Neural progenitor cell (in vitro differentiated cells): ENCODE data around the gene SAV1. TPM values are rescaled to one million over a fixed set of nuclear protein-coding genes. Genes with fewer than 3 reads are reported as not detected.

Experiments used
- DNase-seq: peaks from one replicate; pipeline ENCODE4 v3.0.0-alpha.2; 2016; ENCODE audit warnings: low spot score
- H2AFZ ChIP-seq: fragments of 200-600 bp; sonication (generic); replicated peaks from 2 replicates; pipeline ENCODE4 v1.6.1; 2016; ENCODE audit warnings: antibody characterized with exemption
- H3F3A ChIP-seq: fragments of 200-600 bp; sonication (generic); 2 replicates; pipeline ENCODE4 v1.6.1; 2016; ENCODE audit warnings: antibody characterized with exemption, low read depth
- H3K27ac ChIP-seq: fragments of 200-600 bp; sonication (generic); 2 replicates; pipeline ENCODE4 v1.5.1; 2016; ENCODE audit warnings: mild to moderate bottlenecking
- H3K27me3 ChIP-seq: fragments of 200-600 bp; sonication (generic); 2 replicates; pipeline ENCODE4 v1.6.1; 2016; ENCODE audit warnings: mild to moderate bottlenecking, moderate library complexity
- H3K36me3 ChIP-seq: fragments of 200-600 bp; sonication (generic); 2 replicates; pipeline ENCODE4 v1.5.1; 2016
- H3K4me1 ChIP-seq: fragments of 200-600 bp; sonication (generic); 2 replicates; pipeline ENCODE4 v1.6.1; 2016; ENCODE audit warnings: mixed run types
- H3K4me2 ChIP-seq: fragments of 200-600 bp; sonication (generic); 2 replicates; pipeline ENCODE4 v1.6.1; 2016
- H3K4me3 ChIP-seq: fragments of 200-600 bp; sonication (generic); 2 replicates; pipeline ENCODE4 v1.5.1; 2016
- H3K79me2 ChIP-seq: fragments of 200-600 bp; sonication (generic); 2 replicates; pipeline ENCODE4 v1.6.1; 2016; ENCODE audit warnings: low read depth
- H3K9ac ChIP-seq: fragments of 200-600 bp; sonication (generic); 2 replicates; pipeline ENCODE4 v1.6.1; 2016
- H3K9me3 ChIP-seq: fragments of 200-600 bp; sonication (generic); 2 replicates; pipeline ENCODE4 v1.5.1; 2016; ENCODE audit warnings: low read depth
- H4K20me1 ChIP-seq: fragments of 200-600 bp; sonication (generic); 2 replicates; pipeline ENCODE4 v1.6.1; 2016; ENCODE audit warnings: low read depth
- H3K27ac Mint-ChIP-seq: 3 replicates; pipeline ENCODE4 v1.8.0; 2021; ENCODE audit warnings: mixed read lengths
- H3K27me3 Mint-ChIP-seq: 2 replicates; pipeline ENCODE4 v1.8.0; 2022; ENCODE audit warnings: low read depth, mild to moderate bottlenecking, inconsistent platforms, moderate library complexity, mixed read lengths; ENCODE audit not compliant: insufficient read depth
- H3K36me3 Mint-ChIP-seq: 3 replicates; pipeline ENCODE4 v1.8.0; 2021; ENCODE audit warnings: mixed read lengths
- H3K4me1 Mint-ChIP-seq: 3 replicates; pipeline ENCODE4 v1.8.0; 2021; ENCODE audit warnings: mixed read lengths
- H3K4me3 Mint-ChIP-seq: 3 replicates; pipeline ENCODE4 v1.8.0; 2021; ENCODE audit warnings: mild to moderate bottlenecking, moderate library complexity, mixed read lengths
- H3K9me3 Mint-ChIP-seq: 3 replicates; pipeline ENCODE4 v1.8.0; 2020; ENCODE audit warnings: mixed read lengths
- EZH2 ChIP-seq: fragments of 200-600 bp; sonication (generic); IDR thresholded peaks from 2 replicates; pipeline ENCODE4 v1.6.1; 2017; ENCODE audit warnings: antibody characterized with exemption, mild to moderate bottlenecking, moderate library complexity
- EZH2phosphoT487 ChIP-seq: fragments of 200-600 bp; sonication (generic); IDR thresholded peaks from 2 replicates; pipeline ENCODE4 v1.6.1; 2017; ENCODE audit warnings: antibody characterized with exemption
- total RNA-seq: library from RNA; depleted of rRNA; stranded (reverse); fragments of >200 nt; gene quantifications from 2 replicates; pipeline ENCODE4 v1.2.3, GENCODE V29; 2015; ENCODE audit warnings: low replicate concordance
- TF ChIP-seq, protein P1 (sequence below): fragments of 200-600 bp; sonication (generic); IDR thresholded peaks from 2 replicates; pipeline ENCODE4 v1.5.1; 2017; ENCODE audit warnings: antibody characterized with exemption, mild to moderate bottlenecking

SAV1 gene
- total RNA-seq, 1 donor from 2014 or later = 34.5 TPM

GRCh38 chr14:50649691-50650090 lies 18.4 kb downstream of the SAV1 start:
- Mint-ChIP-seq H3K4me1 (no peaks in the 10 kb centered on the region), H3K36me3 (peaks cover 10% of the 10 kb centered on the region), H3K27me3 (no peaks in the 10 kb centered on the region), H3K4me3 (no peak overlapping the region), H3K27ac (no peak overlapping the region), H3K9me3 (no peaks in the 10 kb centered on the region)
- no peak for DNase-seq
- Histone ChIP-seq H3F3A (no peaks in the 10 kb centered on the region), H3K4me1 (no peaks in the 10 kb centered on the region), H3K4me3 (no peak overlapping the region), H3K36me3 (no peaks in the 10 kb centered on the region), H3K4me2 (no peak overlapping the region), H3K27me3 (no peaks in the 10 kb centered on the region), H3K9ac (no peak overlapping the region), H2AFZ (no peak overlapping the region), H3K27ac (no peak overlapping the region), H4K20me1 (no peaks in the 10 kb centered on the region), H3K79me2 (peaks cover 81% of the 10 kb centered on the region), H3K9me3 (no peaks in the 10 kb centered on the region)
- TF ChIP-seq EZH2 = no peak
- TF ChIP-seq, protein P1, sequence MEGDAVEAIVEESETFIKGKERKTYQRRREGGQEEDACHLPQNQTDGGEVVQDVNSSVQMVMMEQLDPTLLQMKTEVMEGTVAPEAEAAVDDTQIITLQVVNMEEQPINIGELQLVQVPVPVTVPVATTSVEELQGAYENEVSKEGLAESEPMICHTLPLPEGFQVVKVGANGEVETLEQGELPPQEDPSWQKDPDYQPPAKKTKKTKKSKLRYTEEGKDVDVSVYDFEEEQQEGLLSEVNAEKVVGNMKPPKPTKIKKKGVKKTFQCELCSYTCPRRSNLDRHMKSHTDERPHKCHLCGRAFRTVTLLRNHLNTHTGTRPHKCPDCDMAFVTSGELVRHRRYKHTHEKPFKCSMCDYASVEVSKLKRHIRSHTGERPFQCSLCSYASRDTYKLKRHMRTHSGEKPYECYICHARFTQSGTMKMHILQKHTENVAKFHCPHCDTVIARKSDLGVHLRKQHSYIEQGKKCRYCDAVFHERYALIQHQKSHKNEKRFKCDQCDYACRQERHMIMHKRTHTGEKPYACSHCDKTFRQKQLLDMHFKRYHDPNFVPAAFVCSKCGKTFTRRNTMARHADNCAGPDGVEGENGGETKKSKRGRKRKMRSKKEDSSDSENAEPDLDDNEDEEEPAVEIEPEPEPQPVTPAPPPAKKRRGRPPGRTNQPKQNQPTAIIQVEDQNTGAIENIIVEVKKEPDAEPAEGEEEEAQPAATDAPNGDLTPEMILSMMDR = no peak
- no peak for TF ChIP-seq EZH2phosphoT487

- no peaks in the 10 kb centered on the region for H4K20me1 ChIP-seq
Observed at GRCh38 chr14:50647753-50648152, 20.4 kb downstream of the SAV1 start.

GRCh38 chr14:50647282-50647681 lies 20.8 kb downstream of the SAV1 start:
- Mint-ChIP-seq H3K4me1 (no peaks in the 10 kb centered on the region), H3K4me3 (no peak overlapping the region), H3K36me3 (peaks cover 12% of the 10 kb centered on the region), H3K27me3 (no peaks in the 10 kb centered on the region), H3K27ac (no peak overlapping the region), H3K9me3 (no peaks in the 10 kb centered on the region)
- no peaks in the 10 kb centered on the region for H4K20me1 ChIP-seq
- H3K79me2 ChIP-seq = peaks cover 62% of the 10 kb centered on the region
- H2AFZ ChIP-seq = no peak overlapping the region
- H3K36me3 ChIP-seq = no peaks in the 10 kb centered on the region
- TF ChIP-seq EZH2phosphoT487 = no peak
- TF ChIP-seq EZH2 = no peak
- TF ChIP-seq, protein P1 = no peak
- H3K27ac ChIP-seq = peak overlapping the region; percentile 17
- DNase-seq = no peak
- no peak overlapping the region for H3K9ac ChIP-seq
- H3K27me3 ChIP-seq = no peaks in the 10 kb centered on the region
- no peaks in the 10 kb centered on the region for H3K4me1 ChIP-seq
- H3K9me3 ChIP-seq = no peaks in the 10 kb centered on the region
- H3K4me3 ChIP-seq = no peak overlapping the region
- H3K4me2 ChIP-seq = no peak overlapping the region
- H3F3A ChIP-seq = no peaks in the 10 kb centered on the region

More at GRCh38 chr14:50647753-50648152, 20.4 kb downstream of the SAV1 start:
- Histone ChIP-seq H3K9ac (no peak overlapping the region), H3K27me3 (no peaks in the 10 kb centered on the region), H3K4me2 (no peak overlapping the region), H3K4me1 (no peaks in the 10 kb centered on the region), H3K27ac (no peak overlapping the region), H2AFZ (no peak overlapping the region), H3K79me2 (peaks cover 66% of the 10 kb centered on the region), H3K4me3 (no peak overlapping the region), H3F3A (no peaks in the 10 kb centered on the region), H3K36me3 (no peaks in the 10 kb centered on the region), H3K9me3 (no peaks in the 10 kb centered on the region)
- Mint-ChIP-seq H3K4me3 (no peak overlapping the region), H3K4me1 (no peaks in the 10 kb centered on the region), H3K9me3 (no peaks in the 10 kb centered on the region), H3K27ac (no peak overlapping the region), H3K27me3 (no peaks in the 10 kb centered on the region), H3K36me3 (peaks cover 14% of the 10 kb centered on the region)
- DNase-seq = no peak
- TF ChIP-seq EZH2phosphoT487 = no peak
- no peak for TF ChIP-seq EZH2
- TF ChIP-seq, protein P1 = no peak
